ENCODE data around the gene ZBED2.

DNA sequence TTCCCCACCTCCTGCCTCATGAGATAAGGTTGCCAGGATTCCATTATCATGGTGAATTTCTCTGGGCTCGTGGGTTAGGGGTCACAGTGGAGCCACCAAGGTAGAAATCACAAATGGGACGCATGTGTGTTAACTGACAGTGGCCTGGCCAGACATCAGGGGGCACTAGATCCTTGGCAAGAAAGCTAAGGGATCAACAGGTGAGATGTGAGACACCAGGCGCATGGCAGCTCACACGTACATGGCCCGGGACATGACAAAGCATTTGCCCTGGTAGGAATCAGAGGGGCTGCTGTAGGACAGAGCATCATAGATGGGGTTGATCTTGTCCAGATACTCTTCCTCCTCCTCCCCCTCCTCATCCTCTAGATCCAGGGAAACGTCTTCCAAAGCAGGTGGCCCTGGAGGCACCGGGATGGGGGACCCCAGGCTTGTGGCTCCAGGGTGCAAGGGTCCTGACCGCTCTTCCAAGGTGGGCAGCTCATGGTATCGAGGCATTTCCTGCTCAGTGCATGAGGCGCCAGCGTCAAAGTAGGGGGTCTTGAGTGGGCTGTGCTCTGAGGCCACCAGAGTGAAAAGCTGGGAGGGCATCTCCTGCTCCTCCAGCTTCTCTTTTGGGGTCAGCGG, 24.6 kb downstream of the ZBED2 start:
- TF ChIP-seq POLR2AphosphoS5 (IDR thresholded peaks at IDR 0.05; ENCODE audit: insufficient read depth in 1 of 2, low read depth in 1 of 2) (no peak), POLR2A (IDR thresholded peaks at IDR 0.05) (no peak)

Data from vagina (tissue), 2 donors.